GM18858 (cell line): Measurements from ENCODE around the gene MBD6.
"Not testable (repeated sequence)": the region's sequence is repeated elsewhere in the genome, so short reads cannot be mapped to it uniquely, and the experiment has no call there.

Experiments
- ATAC-seq: cut with Tn5 transposase; IDR thresholded peaks from one replicate; pipeline ENCODE4 v1.9.1; 2021; ENCODE audit not compliant: unreplicated experiment

The MBD6 gene

GRCh38 chr12:57568838-57569237 is 46.2 kb downstream of the MBD6 start:
- no peak for ATAC-seq

GRCh38 chr12:57569858-57570257 is 47.2 kb downstream of the MBD6 start:
- ATAC-seq, result no peak

GRCh38 chr12:57570438-57570837 is 47.8 kb downstream of the MBD6 start:
- not testable (repeated sequence) for ATAC-seq

GRCh38 chr12:57571926-57572762 is 49.5 kb downstream of the MBD6 start:
- no peak for ATAC-seq

GRCh38 chr12:57574795-57575194 is 52.2 kb downstream of the MBD6 start:
- ATAC-seq, result no peak

- ATAC-seq, result no peak
These were observed 53.4 kb downstream of the MBD6 start for GRCh38 chr12:57575771-57576612.

- ATAC-seq, result no peak
These were observed 54.1 kb downstream of the MBD6 start for GRCh38 chr12:57576613-57577160.

- no peak for ATAC-seq
These were observed 55.5 kb downstream of the MBD6 start for GRCh38 chr12:57577981-57578758.

- ATAC-seq, result no peak
These were observed 56.4 kb downstream of the MBD6 start for GRCh38 chr12:57579011-57579410.
